ENCODE results near the gene NAV2. TPM values are rescaled to one million over a fixed set of nuclear protein-coding genes. Genes with fewer than 3 reads are reported as not detected.
A peak's percentile ranks its signal among the peaks of the same experiment; 100 is the strongest.

Gene NAV2
- total and polyA plus RNA-seq, 5 donors: 4.4 to 12.9 (median 8.6) TPM

- Histone ChIP-seq H3K27ac (ENCODE audit: low read length) (peak overlapping the region; percentile 38), H3K27me3 (ENCODE audit: control insufficient read depth, insufficient read depth) (no peaks in the 10 kb centered on the region), H3K9me3 (ENCODE audit: control insufficient read depth, low read length) (no peaks in the 10 kb centered on the region), H3K4me1 (ENCODE audit: control insufficient read depth, insufficient read depth, low read length) (peaks cover 2% of the 10 kb centered on the region), H3K4me3 (ENCODE audit: low read length) (no peak overlapping the region)
- intact Hi-C loops (cut with DNase I): no loop called here
- 49% methylated on average over 10 of the region's 10 CpGs for WGBS
- DNase-seq: no peak
- ATAC-seq: peak; percentile 70 to 79
Observed at GRCh38 chr11:19912958-19913892, 200.6 kb downstream of the NAV2 start.

- H3K4me1 ChIP-seq (ENCODE audit: control insufficient read depth, insufficient read depth, low read length): peaks cover 2% of the 10 kb centered on the region
- ATAC-seq: no peak
Observed at GRCh38 chr11:19913893-19914249, 201.2 kb downstream of the NAV2 start.

GRCh38 chr11:19915808-19916207, 203.2 kb downstream of the NAV2 start:
- DNase-seq (no peak), ATAC-seq (no peak)
- H3K27ac ChIP-seq (ENCODE audit: low read length): no peak overlapping the region
- WGBS: 88% methylated on average over 1 of the region's 1 CpG
- no peaks in the 10 kb centered on the region for H3K27me3 ChIP-seq (ENCODE audit: control insufficient read depth, insufficient read depth)
- no peaks in the 10 kb centered on the region for H3K9me3 ChIP-seq (ENCODE audit: control insufficient read depth, low read length)
- no peak overlapping the region for H3K4me3 ChIP-seq (ENCODE audit: low read length)
- peaks cover 2% of the 10 kb centered on the region for H3K4me1 ChIP-seq (ENCODE audit: control insufficient read depth, insufficient read depth, low read length)
- intact Hi-C loops (cut with DNase I): no loop called here

More at GRCh38 chr11:19913893-19914249, 201.2 kb downstream of the NAV2 start:
- intact Hi-C loops (cut with DNase I): no loop called here
- Histone ChIP-seq H3K27me3 (ENCODE audit: control insufficient read depth, insufficient read depth) (no peaks in the 10 kb centered on the region), H3K4me3 (ENCODE audit: low read length) (no peak overlapping the region), H3K27ac (ENCODE audit: low read length) (no peak overlapping the region), H3K9me3 (ENCODE audit: control insufficient read depth, low read length) (no peaks in the 10 kb centered on the region)
- WGBS: 67% methylated on average over 3 of the region's 3 CpGs
- DNase-seq: no peak

GRCh38 chr11:19917069-19917468, 204.4 kb downstream of the NAV2 start:
- 98% methylated on average over 1 of the region's 1 CpG for WGBS

GRCh38 chr11:19918302-19919049, 205.8 kb downstream of the NAV2 start:
- DNase-seq (no peak), ATAC-seq (no peak)
- intact Hi-C loops (cut with DNase I): no loop called here
- Histone ChIP-seq H3K4me3 (ENCODE audit: low read length) (no peak overlapping the region), H3K4me1 (ENCODE audit: control insufficient read depth, insufficient read depth, low read length) (no peaks in the 10 kb centered on the region), H3K9me3 (ENCODE audit: control insufficient read depth, low read length) (no peaks in the 10 kb centered on the region), H3K27ac (ENCODE audit: low read length) (no peak overlapping the region), H3K27me3 (ENCODE audit: control insufficient read depth, insufficient read depth) (no peaks in the 10 kb centered on the region)
- 95% methylated on average over 5 of the region's 5 CpGs for WGBS

More at GRCh38 chr11:19917069-19917468, 204.4 kb downstream of the NAV2 start:
- H3K27me3 ChIP-seq (ENCODE audit: control insufficient read depth, insufficient read depth): no peaks in the 10 kb centered on the region
- no peaks in the 10 kb centered on the region for H3K9me3 ChIP-seq (ENCODE audit: control insufficient read depth, low read length)
- H3K4me3 ChIP-seq (ENCODE audit: low read length): no peak overlapping the region
- DNase-seq (no peak), ATAC-seq (no peak)
- H3K4me1 ChIP-seq (ENCODE audit: control insufficient read depth, insufficient read depth, low read length): peaks cover 2% of the 10 kb centered on the region
- intact Hi-C loops (cut with DNase I): no loop called here
- H3K27ac ChIP-seq (ENCODE audit: low read length): no peak overlapping the region

- peak in 1 of 3 donors; percentile 27 for DNase-seq
- WGBS: 79% methylated on average over 7 of the region's 7 CpGs
- intact Hi-C loops (cut with DNase I): no loop called here
- Histone ChIP-seq H3K4me3 (ENCODE audit: low read length) (no peak overlapping the region), H3K27me3 (ENCODE audit: control insufficient read depth, insufficient read depth) (no peaks in the 10 kb centered on the region), H3K27ac (ENCODE audit: low read length) (no peak overlapping the region), H3K9me3 (ENCODE audit: control insufficient read depth, low read length) (no peaks in the 10 kb centered on the region), H3K4me1 (ENCODE audit: control insufficient read depth, insufficient read depth, low read length) (no peaks in the 10 kb centered on the region)
- peak; percentile 84 to 89 for ATAC-seq
Observed at GRCh38 chr11:19919050-19919561, 206.5 kb downstream of the NAV2 start.

GRCh38 chr11:19920982-19921381, 208.3 kb downstream of the NAV2 start:
- Histone ChIP-seq H3K4me1 (ENCODE audit: control insufficient read depth, insufficient read depth, low read length) (no peaks in the 10 kb centered on the region), H3K9me3 (ENCODE audit: control insufficient read depth, low read length) (no peaks in the 10 kb centered on the region), H3K27ac (ENCODE audit: low read length) (no peak overlapping the region), H3K4me3 (ENCODE audit: low read length) (no peak overlapping the region), H3K27me3 (ENCODE audit: control insufficient read depth, insufficient read depth) (no peaks in the 10 kb centered on the region)
- WGBS: 65% methylated on average over 2 of the region's 2 CpGs
- DNase-seq (no peak), ATAC-seq (no peak)
- intact Hi-C loops (cut with DNase I): no loop called here

GRCh38 chr11:19921976-19922688, 209.5 kb downstream of the NAV2 start:
- DNase-seq (no peak), ATAC-seq (no peak)
- Histone ChIP-seq H3K4me3 (ENCODE audit: low read length) (no peak overlapping the region), H3K9me3 (ENCODE audit: control insufficient read depth, low read length) (no peaks in the 10 kb centered on the region), H3K27ac (ENCODE audit: low read length) (no peak overlapping the region), H3K4me1 (ENCODE audit: control insufficient read depth, insufficient read depth, low read length) (no peaks in the 10 kb centered on the region), H3K27me3 (ENCODE audit: control insufficient read depth, insufficient read depth) (no peaks in the 10 kb centered on the region)
- intact Hi-C loops (cut with DNase I): no loop called here
- WGBS: 93% methylated on average over 3 of the region's 3 CpGs

GRCh38 chr11:19922689-19923035, 210.0 kb downstream of the NAV2 start:
- Histone ChIP-seq H3K4me3 (ENCODE audit: low read length) (no peak overlapping the region), H3K27me3 (ENCODE audit: control insufficient read depth, insufficient read depth) (no peaks in the 10 kb centered on the region), H3K4me1 (ENCODE audit: control insufficient read depth, insufficient read depth, low read length) (no peaks in the 10 kb centered on the region), H3K27ac (ENCODE audit: low read length) (no peak overlapping the region), H3K9me3 (ENCODE audit: control insufficient read depth, low read length) (no peaks in the 10 kb centered on the region)
- DNase-seq (no peak), ATAC-seq (no peak)
- WGBS: 92% methylated on average over 3 of the region's 3 CpGs
- intact Hi-C loops (cut with DNase I): no loop called here

GRCh38 chr11:19923626-19924025, 211.0 kb downstream of the NAV2 start:
- no peak for ATAC-seq
- 97% methylated on average over 1 of the region's 1 CpG for WGBS
- no peak overlapping the region for H3K27ac ChIP-seq (ENCODE audit: low read length)
- H3K9me3 ChIP-seq (ENCODE audit: control insufficient read depth, low read length): no peaks in the 10 kb centered on the region
- H3K4me3 ChIP-seq (ENCODE audit: low read length): no peak overlapping the region
- DNase-seq: no peak
- no peaks in the 10 kb centered on the region for H3K4me1 ChIP-seq (ENCODE audit: control insufficient read depth, insufficient read depth, low read length)
- intact Hi-C loops (cut with DNase I): no loop called here
- no peaks in the 10 kb centered on the region for H3K27me3 ChIP-seq (ENCODE audit: control insufficient read depth, insufficient read depth)
